ENCODE measurements around the gene SRSF2. TPM values are rescaled to one million over a fixed set of nuclear protein-coding genes. Genes with fewer than 3 reads are reported as not detected.

SRSF2 gene
- total and polyA plus RNA-seq, 9 of the 15 experiments (the other 6 are each of a cell fraction or from before 2014, with no cell fraction given): 161 to 583 (median 393) TPM

DNA sequence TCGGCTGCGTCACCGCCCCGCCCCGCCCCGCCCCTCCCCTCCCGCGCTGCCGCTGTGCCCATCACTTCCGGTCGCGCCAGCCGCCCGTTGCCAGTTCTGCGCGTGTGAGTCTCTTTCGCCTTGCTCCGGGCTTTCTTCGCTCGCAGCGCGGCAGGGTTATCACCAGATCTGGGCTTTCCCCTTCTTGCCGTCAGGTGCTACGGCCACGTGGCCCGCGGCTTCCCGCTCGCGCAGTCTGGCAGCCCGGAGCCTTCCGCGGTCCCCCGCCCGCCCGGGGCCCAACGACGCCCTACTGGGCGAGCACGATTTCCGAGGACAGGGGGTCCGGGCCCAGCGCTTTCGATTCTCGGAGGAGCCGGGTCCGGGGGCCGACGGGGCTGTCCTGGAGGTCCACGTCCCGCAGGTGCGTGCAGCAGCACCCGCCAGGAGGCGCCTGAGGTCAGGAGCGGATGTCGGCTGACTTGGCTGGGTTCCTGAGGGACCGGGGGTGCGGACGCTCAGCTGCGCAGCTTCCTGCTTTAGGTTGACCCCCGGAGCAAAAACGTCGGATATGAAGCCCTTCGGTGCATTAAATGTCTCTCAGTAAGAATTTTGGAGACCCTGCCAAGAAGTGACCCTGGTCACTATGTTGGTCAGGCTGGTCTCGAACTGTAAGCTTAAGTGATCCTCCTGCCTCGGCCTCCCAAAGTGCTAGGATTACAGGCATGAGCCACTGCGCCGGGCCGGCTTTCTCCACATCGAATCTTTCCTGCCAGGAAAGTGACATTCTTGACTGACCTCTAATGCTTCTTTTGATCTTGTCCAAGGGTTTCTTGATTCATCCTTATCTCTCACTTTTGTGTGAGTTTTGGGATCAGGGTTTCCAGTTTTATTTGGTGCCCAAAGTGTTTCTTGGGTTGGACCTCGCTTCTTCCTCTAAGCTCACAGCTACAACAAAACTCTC lies 10.1 kb downstream of the SRSF2 start, which contains the start of gene METTL23 (continued):
- TF ChIP-seq JUN (IDR thresholded peaks at IDR 0.05; ENCODE audit: borderline replicate concordance, low read depth, low read length) (no peak; the same call in 1 of the 2 replicates), JUN (CRISPR knock-in tag; IDR thresholded peaks at IDR 0.05; ENCODE audit: borderline replicate concordance) (peak; percentile 87; the same call in 1 of the 2 replicates), SP1 (CRISPR knock-in tag; IDR thresholded peaks at IDR 0.05) (peak; percentile 65), MNT (conservative IDR thresholded peaks at IDR 0.05) (peak; percentile 97), ZBTB17 (CRISPR knock-in tag; IDR thresholded peaks at IDR 0.05) (no peak), NR4A1 (CRISPR knock-in tag; IDR thresholded peaks at IDR 0.05) (no peak), NR4A1 (tag; IDR thresholded peaks at IDR 0.05) (no peak), HOXB6 (CRISPR knock-in tag; IDR thresholded peaks at IDR 0.05; ENCODE audit: borderline replicate concordance) (no peak), TCF7 (IDR thresholded peaks at IDR 0.05; ENCODE audit: borderline replicate concordance) (no peak), RBM14 (IDR thresholded peaks at IDR 0.05; ENCODE audit: borderline replicate concordance, insufficient read depth, low read depth, low read length) (no peak), ZNF431 (CRISPR knock-in tag; IDR thresholded peaks at IDR 0.05) (no peak), ZBTB33 (CRISPR knock-in tag; IDR thresholded peaks at IDR 0.05) (no peak), ZNF780A (CRISPR knock-in tag; IDR thresholded peaks at IDR 0.05) (no peak)
- TF ChIP-seq, protein P1, sequence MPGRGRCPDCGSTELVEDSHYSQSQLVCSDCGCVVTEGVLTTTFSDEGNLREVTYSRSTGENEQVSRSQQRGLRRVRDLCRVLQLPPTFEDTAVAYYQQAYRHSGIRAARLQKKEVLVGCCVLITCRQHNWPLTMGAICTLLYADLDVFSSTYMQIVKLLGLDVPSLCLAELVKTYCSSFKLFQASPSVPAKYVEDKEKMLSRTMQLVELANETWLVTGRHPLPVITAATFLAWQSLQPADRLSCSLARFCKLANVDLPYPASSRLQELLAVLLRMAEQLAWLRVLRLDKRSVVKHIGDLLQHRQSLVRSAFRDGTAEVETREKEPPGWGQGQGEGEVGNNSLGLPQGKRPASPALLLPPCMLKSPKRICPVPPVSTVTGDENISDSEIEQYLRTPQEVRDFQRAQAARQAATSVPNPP (IDR thresholded peaks at IDR 0.05; ENCODE audit: borderline replicate concordance, insufficient read depth, insufficient read length): no peak
- TF ChIP-seq, protein P2, sequence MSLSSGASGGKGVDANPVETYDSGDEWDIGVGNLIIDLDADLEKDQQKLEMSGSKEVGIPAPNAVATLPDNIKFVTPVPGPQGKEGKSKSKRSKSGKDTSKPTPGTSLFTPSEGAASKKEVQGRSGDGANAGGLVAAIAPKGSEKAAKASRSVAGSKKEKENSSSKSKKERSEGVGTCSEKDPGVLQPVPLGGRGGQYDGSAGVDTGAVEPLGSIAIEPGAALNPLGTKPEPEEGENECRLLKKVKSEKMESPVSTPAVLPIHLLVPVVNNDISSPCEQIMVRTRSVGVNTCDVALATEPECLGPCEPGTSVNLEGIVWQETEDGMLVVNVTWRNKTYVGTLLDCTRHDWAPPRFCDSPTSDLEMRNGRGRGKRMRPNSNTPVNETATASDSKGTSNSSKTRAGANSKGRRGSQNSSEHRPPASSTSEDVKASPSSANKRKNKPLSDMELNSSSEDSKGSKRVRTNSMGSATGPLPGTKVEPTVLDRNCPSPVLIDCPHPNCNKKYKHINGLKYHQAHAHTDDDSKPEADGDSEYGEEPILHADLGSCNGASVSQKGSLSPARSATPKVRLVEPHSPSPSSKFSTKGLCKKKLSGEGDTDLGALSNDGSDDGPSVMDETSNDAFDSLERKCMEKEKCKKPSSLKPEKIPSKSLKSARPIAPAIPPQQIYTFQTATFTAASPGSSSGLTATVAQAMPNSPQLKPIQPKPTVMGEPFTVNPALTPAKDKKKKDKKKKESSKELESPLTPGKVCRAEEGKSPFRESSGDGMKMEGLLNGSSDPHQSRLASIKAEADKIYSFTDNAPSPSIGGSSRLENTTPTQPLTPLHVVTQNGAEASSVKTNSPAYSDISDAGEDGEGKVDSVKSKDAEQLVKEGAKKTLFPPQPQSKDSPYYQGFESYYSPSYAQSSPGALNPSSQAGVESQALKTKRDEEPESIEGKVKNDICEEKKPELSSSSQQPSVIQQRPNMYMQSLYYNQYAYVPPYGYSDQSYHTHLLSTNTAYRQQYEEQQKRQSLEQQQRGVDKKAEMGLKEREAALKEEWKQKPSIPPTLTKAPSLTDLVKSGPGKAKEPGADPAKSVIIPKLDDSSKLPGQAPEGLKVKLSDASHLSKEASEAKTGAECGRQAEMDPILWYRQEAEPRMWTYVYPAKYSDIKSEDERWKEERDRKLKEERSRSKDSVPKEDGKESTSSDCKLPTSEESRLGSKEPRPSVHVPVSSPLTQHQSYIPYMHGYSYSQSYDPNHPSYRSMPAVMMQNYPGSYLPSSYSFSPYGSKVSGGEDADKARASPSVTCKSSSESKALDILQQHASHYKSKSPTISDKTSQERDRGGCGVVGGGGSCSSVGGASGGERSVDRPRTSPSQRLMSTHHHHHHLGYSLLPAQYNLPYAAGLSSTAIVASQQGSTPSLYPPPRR (CRISPR knock-in tag; IDR thresholded peaks at IDR 0.05; ENCODE audit: borderline replicate concordance): 0 out of 2 replicates have a peak, but pooled peaks have one; percentile 31

All from K562 (cell line).